Suppressor macrophage treated with lipopolysaccharide for 4 hours (primary cell): ENCODE data around the gene DTHD1.

Source experiments
- DNase-seq: peaks from one replicate; pipeline ENCODE4 v3.0.0-alpha.2; 2020

Gene DTHD1

DNA sequence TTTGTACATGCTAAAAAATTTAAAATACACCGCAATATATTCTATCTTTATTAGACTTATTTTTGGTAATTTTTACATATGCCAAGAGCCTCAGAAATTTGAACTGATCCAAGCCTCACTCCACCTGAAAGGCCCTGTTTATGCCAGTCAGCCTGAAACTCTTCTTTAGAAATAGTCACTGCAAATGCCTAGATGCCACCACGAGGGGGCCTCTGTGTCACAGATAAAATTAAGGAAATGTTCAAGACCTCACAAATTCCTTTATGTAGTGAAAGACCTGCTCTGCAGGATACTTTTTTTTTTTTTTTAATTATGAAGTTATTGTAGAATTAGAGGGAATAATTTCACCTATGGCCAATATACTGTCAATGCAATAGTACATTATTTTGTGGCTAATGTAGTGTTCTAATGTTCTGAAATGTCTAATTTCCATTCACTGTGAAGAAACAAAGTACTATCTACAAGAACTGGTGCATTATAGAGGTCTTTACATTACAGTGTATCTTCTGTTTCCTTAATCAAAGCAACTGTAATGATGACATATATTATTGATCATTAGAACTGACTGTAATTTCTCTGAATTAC lies 69.8 kb downstream of the DTHD1 start:
- DNase-seq = peak; percentile 77

DNA sequence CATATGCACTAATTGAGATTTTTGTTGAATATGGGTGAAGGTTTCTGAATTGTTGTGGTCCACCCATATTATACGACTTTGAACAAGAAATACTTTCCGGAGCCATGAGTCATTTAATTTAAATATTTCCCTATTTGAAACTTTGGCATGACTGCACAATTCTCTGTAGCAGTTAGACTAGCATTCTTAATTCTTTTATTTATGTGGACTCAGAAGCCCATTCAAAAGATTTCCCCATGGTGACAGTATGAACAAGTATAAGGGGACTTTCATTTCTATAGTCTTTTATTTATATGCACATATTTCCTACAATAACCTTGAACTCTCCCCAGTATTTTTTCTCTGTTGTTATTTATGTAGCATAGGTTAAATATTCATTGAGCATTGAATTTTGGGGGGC lies 72.6 kb downstream of the DTHD1 start:
- no peak for DNase-seq

DNA sequence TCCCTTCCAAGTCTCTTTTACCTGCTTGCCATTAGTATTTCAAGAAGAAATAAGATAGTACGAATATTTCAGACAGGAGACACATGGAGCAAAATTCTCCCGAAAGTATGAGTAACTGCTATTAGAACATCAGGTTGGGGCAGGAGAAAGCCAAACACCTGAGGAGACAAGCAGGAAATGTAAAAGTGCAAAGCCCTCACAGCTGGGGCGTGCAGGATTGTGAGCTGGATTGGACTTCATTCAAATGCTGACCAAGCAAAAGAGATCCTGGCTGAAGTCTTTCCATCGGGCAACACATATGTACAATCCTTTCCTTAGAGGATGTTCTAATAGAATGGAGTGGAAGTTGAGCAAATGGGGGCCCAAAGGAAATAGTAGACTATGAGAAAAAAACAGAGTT lies 76.8 kb downstream of the DTHD1 start:
- no peak for DNase-seq

DNA sequence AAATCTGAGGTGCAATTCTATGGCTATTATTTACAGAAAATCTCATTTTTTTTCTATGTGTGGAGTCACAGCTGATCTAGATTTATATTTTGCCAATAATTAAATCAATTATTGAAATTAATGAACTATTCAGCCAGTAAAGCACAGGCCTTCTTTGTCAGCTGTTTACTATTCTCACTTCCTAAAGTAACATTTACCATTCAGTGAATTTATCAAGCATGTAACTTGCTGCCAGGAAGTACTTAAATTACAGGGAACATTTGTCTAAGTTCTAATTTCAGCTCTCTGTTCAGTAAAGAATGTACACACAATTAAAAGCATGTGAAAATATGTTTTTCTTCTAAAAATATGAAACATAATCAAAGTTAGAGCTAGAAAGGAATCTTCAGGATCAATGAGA lies 79.3 kb downstream of the DTHD1 start:
- no peak for DNase-seq

DNA sequence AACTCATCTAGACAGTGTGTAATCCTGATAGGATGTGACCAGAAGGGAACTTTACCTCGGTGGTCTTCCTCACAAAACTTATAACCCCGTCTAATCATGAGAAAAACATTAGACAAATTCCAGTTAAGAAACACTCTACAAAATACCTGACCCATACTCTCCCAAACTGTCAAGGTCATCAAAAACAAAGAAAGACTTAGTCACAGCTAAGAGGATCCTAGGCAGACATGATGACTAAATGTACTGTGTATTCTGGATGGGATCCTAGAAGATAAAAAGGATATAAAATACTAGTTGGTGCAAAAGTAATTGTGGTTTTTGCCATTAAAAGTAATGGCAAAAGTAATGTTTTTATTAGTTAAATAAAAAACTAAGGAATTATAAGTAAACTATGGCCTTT lies 81.6 kb downstream of the DTHD1 start:
- no peak for DNase-seq

DNA sequence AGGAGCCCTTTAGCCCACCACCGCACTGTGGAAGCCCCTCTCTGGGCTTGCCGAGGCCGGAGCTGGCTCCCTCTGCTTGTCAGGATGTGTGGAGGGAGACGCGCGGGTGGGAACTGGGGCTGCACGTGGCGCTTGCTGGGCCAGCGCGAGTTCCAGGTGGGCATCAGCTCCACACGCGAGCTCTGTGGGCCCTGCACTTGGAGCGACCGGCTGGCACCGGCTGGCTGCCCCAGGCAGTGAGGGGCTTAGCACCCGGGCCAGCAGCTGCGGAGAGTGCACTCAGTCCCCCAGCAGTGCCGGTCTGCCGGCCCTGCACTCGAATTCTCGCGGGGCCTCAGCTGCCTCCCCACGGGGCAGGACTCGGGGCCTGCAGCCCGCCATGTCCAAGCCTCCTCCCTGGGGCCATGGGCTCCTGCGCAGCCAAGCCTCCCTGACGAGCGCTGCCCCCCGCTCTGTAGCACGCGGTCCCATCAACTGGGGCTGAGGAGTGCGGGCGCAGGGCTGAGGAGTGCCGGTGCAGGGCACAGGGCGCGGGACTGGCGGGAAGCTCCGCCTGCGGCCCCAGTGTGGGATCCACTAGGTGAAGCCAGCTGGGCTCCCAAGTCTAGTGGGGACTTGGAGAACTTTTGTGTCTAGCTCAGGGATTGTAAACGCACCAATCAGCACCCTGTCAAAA lies 93.6 kb downstream of the DTHD1 start:
- DNase-seq = no peak

DNA sequence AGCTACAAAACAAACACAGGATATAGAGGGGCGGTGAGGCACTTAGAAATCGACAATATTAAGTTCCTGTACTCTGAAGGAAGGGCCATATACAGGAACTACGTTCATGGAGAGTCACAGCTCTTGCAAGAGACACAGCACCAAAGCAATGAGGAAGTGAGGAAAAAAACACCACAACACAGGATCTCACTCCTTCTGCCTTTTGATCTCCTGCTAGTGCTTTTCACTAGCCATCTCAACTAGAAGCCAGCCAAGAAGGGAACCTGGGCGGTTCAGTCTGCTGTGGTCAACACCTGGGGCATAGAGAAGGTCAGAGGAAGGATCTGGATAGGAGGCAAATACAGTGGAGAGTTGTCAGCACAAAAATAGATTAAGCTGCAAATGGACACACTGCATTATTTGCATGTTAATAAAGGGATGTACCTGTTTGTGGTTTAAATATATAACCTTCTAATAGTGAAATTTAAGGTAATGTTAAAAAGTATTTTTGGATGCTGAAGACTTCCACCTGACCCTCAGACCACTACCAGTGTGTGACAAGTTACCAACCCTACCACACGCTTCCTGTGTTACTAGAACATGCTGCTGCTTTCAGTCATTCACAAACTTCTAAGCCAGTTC lies 104.6 kb downstream of the DTHD1 start:
- peak; percentile 78 for DNase-seq

DNA sequence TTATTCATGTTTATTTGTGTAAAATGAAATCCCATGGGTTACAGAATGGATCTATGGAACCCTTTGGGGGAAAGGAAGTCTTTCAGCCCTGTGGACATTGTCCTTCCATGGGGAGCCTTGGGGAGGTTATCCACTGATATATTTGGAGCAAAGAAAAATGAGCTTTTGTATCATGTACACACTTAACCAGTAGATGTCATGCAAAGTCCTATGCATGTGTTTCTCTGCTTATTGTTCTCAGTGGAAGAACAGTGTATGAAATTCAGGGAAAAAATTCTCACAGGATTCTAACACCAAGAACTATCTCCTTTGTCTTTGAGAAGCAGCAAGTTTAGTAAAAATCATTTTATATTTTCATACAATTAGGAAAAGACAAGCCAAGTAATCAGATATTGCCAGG lies 105.3 kb downstream of the DTHD1 start:
- DNase-seq = no peak

DNA sequence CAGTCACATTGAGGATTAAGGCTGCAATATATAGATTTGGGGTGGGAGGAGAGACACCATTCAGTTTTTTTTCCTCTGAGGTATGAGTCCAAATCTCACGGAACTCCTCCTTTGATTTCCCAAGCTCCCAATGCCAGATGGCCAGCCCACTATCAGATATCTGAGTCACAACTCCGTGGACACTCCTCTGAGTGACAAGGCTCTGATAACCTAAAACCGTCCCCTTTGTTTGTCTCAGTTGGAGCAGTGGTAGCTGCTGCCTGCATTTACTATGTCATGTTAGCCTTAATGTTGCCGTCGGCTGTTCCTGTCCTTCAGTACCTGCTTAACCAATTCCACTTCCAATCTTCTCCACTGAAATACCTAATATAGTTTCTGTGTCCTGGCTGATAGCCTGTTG lies 107.3 kb downstream of the DTHD1 start:
- no peak for DNase-seq

DNA sequence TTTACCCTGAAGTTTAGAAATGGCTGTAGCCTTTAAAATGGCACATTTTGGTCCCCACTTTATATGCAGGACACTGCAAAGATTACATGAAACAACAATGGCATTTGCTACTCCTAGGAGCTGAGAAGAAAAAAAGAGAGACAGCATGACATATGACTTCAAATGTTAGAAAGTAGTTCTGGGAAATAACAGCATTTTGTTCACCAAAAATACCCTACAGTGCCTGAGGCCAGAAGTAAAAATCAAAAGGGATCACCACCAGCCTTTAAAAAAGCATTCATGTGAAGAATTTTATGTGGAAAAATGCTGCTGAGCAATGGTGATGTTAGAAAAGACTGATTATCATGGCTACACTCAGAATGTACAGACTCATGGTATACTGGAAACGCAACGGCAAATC lies 110.0 kb downstream of the DTHD1 start:
- no peak for DNase-seq

DNA sequence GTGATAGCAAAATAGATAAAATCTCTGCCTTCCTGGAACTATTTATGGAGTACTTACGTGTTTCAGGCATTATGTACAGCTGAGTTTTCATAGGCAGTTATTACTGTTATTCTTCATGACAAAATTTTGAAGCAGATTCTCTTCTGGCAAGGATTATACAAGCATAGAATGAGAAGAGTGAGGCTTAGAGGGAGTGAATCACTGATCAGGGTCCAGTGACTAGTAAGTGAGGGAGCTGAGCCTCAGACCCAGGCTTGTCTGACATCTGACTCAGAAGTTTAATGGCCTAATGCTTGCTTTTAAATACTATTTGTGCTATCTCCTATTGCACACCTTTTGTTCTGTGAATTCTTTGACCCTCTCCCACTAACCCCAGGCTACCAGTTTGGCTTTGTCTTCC lies 110.6 kb downstream of the DTHD1 start:
- no peak for DNase-seq

DNA sequence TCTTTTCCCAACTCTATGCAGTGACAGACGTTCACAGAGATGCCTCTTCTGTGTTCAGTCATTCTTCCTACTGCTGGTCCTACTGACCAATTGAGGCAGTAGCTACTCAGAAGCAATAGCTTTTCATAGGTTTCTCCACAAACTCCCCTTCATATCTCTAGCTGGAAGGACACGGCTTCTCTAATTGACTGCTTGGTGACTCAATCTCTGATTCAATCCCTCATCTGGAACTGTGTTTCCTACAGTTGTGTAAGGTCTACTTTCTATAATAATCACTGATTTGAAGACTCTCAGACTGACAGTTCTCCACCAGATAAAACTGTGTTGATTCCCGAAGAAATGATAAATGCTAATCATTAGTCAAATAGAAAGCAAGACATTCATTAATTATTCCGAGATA lies 111.5 kb downstream of the DTHD1 start:
- DNase-seq = no peak
